ENCODE data around the gene SDF2L1.

Gene SDF2L1

DNA sequence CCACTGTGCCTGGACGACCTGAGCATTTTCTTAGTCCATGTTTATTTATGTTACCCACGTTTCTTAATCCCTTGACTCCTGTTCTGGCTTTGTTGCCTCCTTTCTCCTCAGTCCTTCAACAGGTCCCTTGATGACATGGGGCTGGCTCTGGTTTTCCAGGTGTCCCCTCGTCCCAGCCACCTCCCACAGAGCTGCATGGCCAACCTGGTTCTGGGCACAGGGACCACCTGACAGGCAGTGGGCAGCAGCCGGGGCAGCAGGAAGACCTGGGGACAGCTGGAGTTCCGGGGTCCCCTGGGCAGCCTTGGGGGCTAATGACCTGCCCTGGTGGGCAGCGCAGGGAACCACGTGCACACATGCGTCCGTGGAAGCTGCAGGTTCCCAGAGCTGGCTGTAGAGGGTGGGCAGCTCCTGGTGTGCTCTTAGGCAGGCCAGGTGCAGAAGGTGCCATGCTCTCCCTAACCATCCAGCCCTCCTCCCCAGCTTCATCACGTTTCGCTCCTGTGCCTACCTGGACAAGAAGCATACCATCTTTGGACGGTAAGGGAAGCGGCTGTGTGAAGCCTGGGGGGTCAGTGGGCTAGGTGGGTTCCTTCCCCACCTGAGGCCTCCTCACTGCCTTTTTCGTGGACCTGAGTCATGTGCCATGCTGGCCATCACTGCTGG lies 51.4 kb downstream of the SDF2L1 start:
- TF ChIP-seq, protein P1, sequence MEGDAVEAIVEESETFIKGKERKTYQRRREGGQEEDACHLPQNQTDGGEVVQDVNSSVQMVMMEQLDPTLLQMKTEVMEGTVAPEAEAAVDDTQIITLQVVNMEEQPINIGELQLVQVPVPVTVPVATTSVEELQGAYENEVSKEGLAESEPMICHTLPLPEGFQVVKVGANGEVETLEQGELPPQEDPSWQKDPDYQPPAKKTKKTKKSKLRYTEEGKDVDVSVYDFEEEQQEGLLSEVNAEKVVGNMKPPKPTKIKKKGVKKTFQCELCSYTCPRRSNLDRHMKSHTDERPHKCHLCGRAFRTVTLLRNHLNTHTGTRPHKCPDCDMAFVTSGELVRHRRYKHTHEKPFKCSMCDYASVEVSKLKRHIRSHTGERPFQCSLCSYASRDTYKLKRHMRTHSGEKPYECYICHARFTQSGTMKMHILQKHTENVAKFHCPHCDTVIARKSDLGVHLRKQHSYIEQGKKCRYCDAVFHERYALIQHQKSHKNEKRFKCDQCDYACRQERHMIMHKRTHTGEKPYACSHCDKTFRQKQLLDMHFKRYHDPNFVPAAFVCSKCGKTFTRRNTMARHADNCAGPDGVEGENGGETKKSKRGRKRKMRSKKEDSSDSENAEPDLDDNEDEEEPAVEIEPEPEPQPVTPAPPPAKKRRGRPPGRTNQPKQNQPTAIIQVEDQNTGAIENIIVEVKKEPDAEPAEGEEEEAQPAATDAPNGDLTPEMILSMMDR (IDR thresholded peaks at IDR 0.05), result no peak
- H3K36me3 ChIP-seq, result peaks cover 48 to 86% (median 64%) of the 10 kb centered on the region in 3 donors
- peaks cover 0 to 16% (median 3%) of the 10 kb centered on the region in 4 donors for H3K4me1 ChIP-seq
- intact Hi-C loops (cut with DNase I; ENCODE audit: low total_unique reads), result no loop called here
- no peaks in the 10 kb centered on the region for H3K9me3 ChIP-seq
- H3K4me3 ChIP-seq, result no peak overlapping the region
- no peak overlapping the region for H3K27ac ChIP-seq
- no peak for DNase-seq
- H3K27me3 ChIP-seq, result no peaks in the 10 kb centered on the region

Data from tibial artery (tissue), 4 donors.